Brain microvascular endothelial cell (primary cell): Measurements from ENCODE around the gene ELOA.

ENCODE experiments used
- DNase-seq: peaks from one replicate; pipeline ENCODE4 v3.0.0-alpha.2; 2020
- H3K27ac ChIP-seq: fragments of 250-450 bp; sonication (Bioruptor Pico); 2 replicates; pipeline ENCODE4 v1.5.1; 2020; ENCODE audit warnings: mild to moderate bottlenecking, moderate library complexity
- H3K27me3 ChIP-seq: fragments of 250-450 bp; sonication (Bioruptor Pico); replicated peaks from 2 replicates; pipeline ENCODE4 v1.5.1; 2020; ENCODE audit warnings: mild to moderate bottlenecking
- H3K36me3 ChIP-seq: fragments of 250-450 bp; sonication (Bioruptor Pico); replicated peaks from 2 replicates; pipeline ENCODE4 v1.5.1; 2020; ENCODE audit warnings: mild to moderate bottlenecking
- H3K4me3 ChIP-seq: 2 replicates; pipeline ENCODE4 v1.5.1; 2011; ENCODE audit warnings: low read depth, mild to moderate bottlenecking, control low read depth, low read length, moderate library complexity
- CTCF ChIP-seq: IDR thresholded peaks from 2 replicates; pipeline ENCODE4 v1.5.1; 2011; ENCODE audit warnings: low read depth, mild to moderate bottlenecking, moderate library complexity, low read length, control low read depth, inconsistent platforms; ENCODE audit errors: missing control alignments
- in situ Hi-C: cut with HindIII; loops from 2 replicates; pipeline ENCODE4 v1.10.0; 2017; ENCODE audit warnings: low sequenced_read_pairs, low pct_ligation_motif_present

The ELOA gene

GRCh38 chr1:23698466-23698865 is 44.8 kb upstream of the ELOA start:
- in situ Hi-C loops: no loop called here

GRCh38 chr1:23699280-23700179 is 43.7 kb upstream of the ELOA start:
- no peak for DNase-seq
- Histone ChIP-seq H3K4me3 (no peak overlapping the region), H3K27ac (no peak overlapping the region), H3K27me3 (no peaks in the 10 kb centered on the region), H3K36me3 (peaks cover 84% of the 10 kb centered on the region)
- TF ChIP-seq CTCF: no peak
- in situ Hi-C loops: no loop called here

More at GRCh38 chr1:23698466-23698865, 44.8 kb upstream of the ELOA start:
- H3K36me3 ChIP-seq: peaks cover 87% of the 10 kb centered on the region
- DNase-seq: no peak
- no peak for TF ChIP-seq CTCF
- no peaks in the 10 kb centered on the region for H3K27me3 ChIP-seq
- H3K27ac ChIP-seq: no peak overlapping the region
- H3K4me3 ChIP-seq: no peak overlapping the region

GRCh38 chr1:23701310-23701709 is 42.0 kb upstream of the ELOA start:
- in situ Hi-C loops: no loop called here
- no peak for DNase-seq
- no peak for TF ChIP-seq CTCF
- no peak overlapping the region for H3K4me3 ChIP-seq
- H3K36me3 ChIP-seq: peaks cover 72% of the 10 kb centered on the region
- no peaks in the 10 kb centered on the region for H3K27me3 ChIP-seq
- H3K27ac ChIP-seq: no peak overlapping the region

- DNase-seq: no peak
- Histone ChIP-seq H3K4me3 (no peak overlapping the region), H3K27ac (no peak overlapping the region), H3K36me3 (peaks cover 66% of the 10 kb centered on the region), H3K27me3 (no peaks in the 10 kb centered on the region)
- no peak for TF ChIP-seq CTCF
- in situ Hi-C loops: no loop called here
Measured at GRCh38 chr1:23701996-23702395, 41.3 kb upstream of the ELOA start.

GRCh38 chr1:23704834-23705495 is 38.3 kb upstream of the ELOA start:
- TF ChIP-seq CTCF: no peak
- DNase-seq: no peak
- H3K4me3 ChIP-seq: no peak overlapping the region
- in situ Hi-C loops: no loop called here
- peaks cover 38% of the 10 kb centered on the region for H3K36me3 ChIP-seq
- no peak overlapping the region for H3K27ac ChIP-seq
- no peaks in the 10 kb centered on the region for H3K27me3 ChIP-seq
